Lung (tissue), 12 donors: Measurements from ENCODE around the gene PSMB5. TPM values are rescaled to one million over a fixed set of nuclear protein-coding genes. Genes with fewer than 3 reads are reported as not detected.

Source experiments
- ATAC-seq: fragments of 200-7000 bp; cut with Tn5 transposase; one replicate; pipeline ENCODE4 v1.9.1; 2020; ENCODE audit warnings: moderate number of reproducible peaks; ENCODE audit not compliant: insufficient read depth, low FRiP score
- DNase-seq, 3 donors: peaks; one replicate each; pipeline ENCODE4 v3.0.0-alpha.2; 2013 to 2017
- H3K27ac ChIP-seq, 2 donors: one replicate each; pipeline ENCODE4 v1.5.1; 2013; ENCODE audit warnings: mild to moderate bottlenecking in 2 of 2, moderate library complexity in 2 of 2, control low read depth in 1 of 2, inconsistent platforms in 1 of 2, low read depth in 1 of 2, low read length in 1 of 2
- H3K27me3 ChIP-seq, 3 donors: one replicate each; pipeline ENCODE4 v1.5.1; 2013; ENCODE audit warnings: low read length in 2 of 3; ENCODE audit not compliant: control insufficient read depth in 3 of 3, insufficient read depth in 3 of 3
- H3K36me3 ChIP-seq, 4 donors: one replicate each; pipeline ENCODE4 v1.5.1; 2013; ENCODE audit warnings: low read length in 4 of 4, mild to moderate bottlenecking in 1 of 4, moderate library complexity in 1 of 4; ENCODE audit not compliant: control insufficient read depth in 4 of 4, insufficient read depth in 4 of 4
- H3K4me1 ChIP-seq, 5 donors: one replicate each; pipeline ENCODE4 v1.5.1; 2013; ENCODE audit warnings: low read length in 5 of 5, mild to moderate bottlenecking in 2 of 5, moderate library complexity in 1 of 5; ENCODE audit not compliant: control insufficient read depth in 5 of 5, insufficient read depth in 5 of 5
- H3K4me3 ChIP-seq: one replicate; pipeline ENCODE4 v1.5.1; 2013; ENCODE audit warnings: mild to moderate bottlenecking, control low read depth, moderate library complexity
- H3K9ac ChIP-seq, 2 donors: one replicate each; pipeline ENCODE4 v1.5.1; 2013; ENCODE audit warnings: low read length in 2 of 2, control low read depth in 1 of 2; ENCODE audit not compliant: insufficient read depth in 1 of 2
- H3K9me3 ChIP-seq, 4 donors: one replicate each; pipeline ENCODE4 v1.5.1; 2013; ENCODE audit warnings: low read length in 3 of 4, mild to moderate bottlenecking in 1 of 4, moderate library complexity in 1 of 4; ENCODE audit not compliant: control insufficient read depth in 4 of 4, insufficient read depth in 3 of 4
- WGBS, 2 donors: extraction: QIAGEN DNeasy Blood & Tissue Kit; methylation state at CpG; one replicate each; pipeline ENCODE4 v1.1.7; 2013; 5-methylcytosine and 5-hydroxymethylcytosine counted together
- polyA plus RNA-seq, 2 donors: library from polyadenylated mRNA; stranded (reverse); fragments of 200-250 nt; gene quantifications; one replicate each; pipeline ENCODE4 v1.2.1, GENCODE V29; 2013
- total RNA-seq, 2 donors: library from RNA; depleted of rRNA in 1 of 2; stranded (reverse); fragments of >200 nt in 1 of 2; gene quantifications; one replicate each; pipeline ENCODE4 v1.2.1, GENCODE V29; 2014 to 2021
- TF ChIP-seq, protein P1 (sequence below): IDR thresholded peaks from 2 replicates; pipeline ENCODE4 v1.5.1; 2012; ENCODE audit warnings: mild to moderate bottlenecking; ENCODE audit errors: control extremely low read depth, extremely low read depth
- donor health status: control.
- donor health status: control.
- donor health status: Bipolar disorder and iron deficiency.
- donor health status: healthy.
- donor health status: DM: yes; HTN: yes; CAD: no.

PSMB5 gene
- total and polyA plus RNA-seq, 4 donors: 64.8 to 147 (median 101) TPM

- ATAC-seq: peak; percentile 16
Measured at GRCh38 chr14:22977684-22978486, 56.8 kb downstream of the PSMB5 start.

GRCh38 chr14:22977434-22977683 lies 57.3 kb downstream of the PSMB5 start:
- Histone ChIP-seq H3K27ac (peak overlapping the region; percentile 52 to 91), H3K9me3 (no peaks in the 10 kb centered on the region), H3K4me1 (peaks cover 0 to 39% (median 22%) of the 10 kb centered on the region in 5 donors), H3K9ac (peak overlapping the region; percentile 50 to 65), H3K36me3 (peaks cover 0 to 32% (median 11%) of the 10 kb centered on the region in 4 donors), H3K27me3 (no peaks in the 10 kb centered on the region), H3K4me3 (no peak overlapping the region)
- ATAC-seq (no peak), DNase-seq (no peak)
- TF ChIP-seq, protein P1, sequence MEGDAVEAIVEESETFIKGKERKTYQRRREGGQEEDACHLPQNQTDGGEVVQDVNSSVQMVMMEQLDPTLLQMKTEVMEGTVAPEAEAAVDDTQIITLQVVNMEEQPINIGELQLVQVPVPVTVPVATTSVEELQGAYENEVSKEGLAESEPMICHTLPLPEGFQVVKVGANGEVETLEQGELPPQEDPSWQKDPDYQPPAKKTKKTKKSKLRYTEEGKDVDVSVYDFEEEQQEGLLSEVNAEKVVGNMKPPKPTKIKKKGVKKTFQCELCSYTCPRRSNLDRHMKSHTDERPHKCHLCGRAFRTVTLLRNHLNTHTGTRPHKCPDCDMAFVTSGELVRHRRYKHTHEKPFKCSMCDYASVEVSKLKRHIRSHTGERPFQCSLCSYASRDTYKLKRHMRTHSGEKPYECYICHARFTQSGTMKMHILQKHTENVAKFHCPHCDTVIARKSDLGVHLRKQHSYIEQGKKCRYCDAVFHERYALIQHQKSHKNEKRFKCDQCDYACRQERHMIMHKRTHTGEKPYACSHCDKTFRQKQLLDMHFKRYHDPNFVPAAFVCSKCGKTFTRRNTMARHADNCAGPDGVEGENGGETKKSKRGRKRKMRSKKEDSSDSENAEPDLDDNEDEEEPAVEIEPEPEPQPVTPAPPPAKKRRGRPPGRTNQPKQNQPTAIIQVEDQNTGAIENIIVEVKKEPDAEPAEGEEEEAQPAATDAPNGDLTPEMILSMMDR: no peak

More at GRCh38 chr14:22977684-22978486, 56.8 kb downstream of the PSMB5 start:
- WGBS, 2 donors: 50 to 69% methylated on average over 8 of the region's 8 CpGs
- TF ChIP-seq, protein P1: no peak
- Histone ChIP-seq H3K27me3 (no peaks in the 10 kb centered on the region), H3K4me1 (peaks cover 0 to 40% (median 23%) of the 10 kb centered on the region in 5 donors), H3K9ac (peak overlapping the region; percentile 34 to 51), H3K36me3 (peaks cover 0 to 27% (median 9%) of the 10 kb centered on the region in 4 donors), H3K4me3 (no peak overlapping the region), H3K9me3 (no peaks in the 10 kb centered on the region), H3K27ac (peak overlapping the region; percentile 52 to 94)
- peak; percentile 70 to 83 (median 79) for DNase-seq

- no peaks in the 10 kb centered on the region for H3K27me3 ChIP-seq
- TF ChIP-seq, protein P1: no peak
- H3K36me3 ChIP-seq: peaks cover 0 to 33% (median 14%) of the 10 kb centered on the region in 4 donors
- ATAC-seq: no peak
- no peak overlapping the region for H3K4me3 ChIP-seq
- peak overlapping the region; percentile 50 to 65 for H3K9ac ChIP-seq
- no peaks in the 10 kb centered on the region for H3K9me3 ChIP-seq
- peak overlapping the region; percentile 52 to 91 for H3K27ac ChIP-seq
- WGBS, 2 donors: 32 to 40% methylated on average over 6 of the region's 6 CpGs
- DNase-seq: peak; percentile 65 to 84 (median 78)
- H3K4me1 ChIP-seq: peaks cover 0 to 39% (median 22%) of the 10 kb centered on the region in 5 donors
Measured at GRCh38 chr14:22976620-22977433, 57.9 kb downstream of the PSMB5 start.

Other genes starting within 250 kb of the PSMB5 start
- gene SLC7A7, start 219.5 kb downstream of the PSMB5 start, total RNA-seq: 10 to 100 TPM; 28.0 to 65.2 TPM
- 100 to 1,000 TPM in 1 of 2 donors, 10 to 100 TPM in 1; 31.2 to 113 TPM for gene SLC7A7, start 219.5 kb downstream of the PSMB5 start, polyA plus RNA-seq
- 100 to 1,000 TPM in 1 of 2 donors, 10 to 100 TPM in 1; 27.5 to 102 TPM for gene MRPL52, start 205.0 kb downstream of the PSMB5 start, total RNA-seq
- 100 to 1,000 TPM; 105 to 239 TPM for gene MRPL52, start 205.0 kb downstream of the PSMB5 start, polyA plus RNA-seq
- gene MMP14, start 198.3 kb downstream of the PSMB5 start, total RNA-seq: 100 to 1,000 TPM; 121 to 162 TPM
- 100 to 1,000 TPM; 125 to 144 TPM for gene MMP14, start 198.3 kb downstream of the PSMB5 start, polyA plus RNA-seq
- gene LRP10, start 163.2 kb downstream of the PSMB5 start, total RNA-seq: 100 to 1,000 TPM in 1 of 2 donors, 10 to 100 TPM in 1; 55.2 to 148 TPM
- gene LRP10, start 163.2 kb downstream of the PSMB5 start, polyA plus RNA-seq: 100 to 1,000 TPM in 1 of 2 donors, 10 to 100 TPM in 1; 25.7 to 133 TPM
- gene REM2, start 151.7 kb downstream of the PSMB5 start, total RNA-seq: under 1 TPM in 1 of 2 donors, not detected in 1; 0.92 TPM
- gene REM2, start 151.7 kb downstream of the PSMB5 start, polyA plus RNA-seq: under 1 TPM; 0.88 to 0.98 TPM
- gene RBM23, start 115.8 kb downstream of the PSMB5 start, total RNA-seq: 100 to 1,000 TPM in 1 of 2 donors, 10 to 100 TPM in 1; 85.3 to 104 TPM
- gene RBM23, start 115.8 kb downstream of the PSMB5 start, polyA plus RNA-seq: 10 to 100 TPM; 27.7 to 58.1 TPM
- gene PRMT5, start 105.5 kb downstream of the PSMB5 start, total RNA-seq: 10 to 100 TPM; 45.6 to 54.7 TPM
- 10 to 100 TPM; 19.2 to 56.5 TPM for gene PRMT5, start 105.5 kb downstream of the PSMB5 start, polyA plus RNA-seq
- 10 to 100 TPM; 47.2 to 49.0 TPM for gene HAUS4, start 77.8 kb downstream of the PSMB5 start, total RNA-seq
- gene HAUS4, start 77.8 kb downstream of the PSMB5 start, polyA plus RNA-seq: 10 to 100 TPM; 28.3 to 45.5 TPM
- 10 to 100 TPM; 33.8 to 34.2 TPM for gene AJUBA, start 52.3 kb downstream of the PSMB5 start, total RNA-seq
- 10 to 100 TPM in 1 of 2 donors, 1 to 10 TPM in 1; 7.2 to 23.7 TPM for gene AJUBA, start 52.3 kb downstream of the PSMB5 start, polyA plus RNA-seq
- 10 to 100 TPM; 10.3 to 14.9 TPM for gene C14orf93, start 24.8 kb downstream of the PSMB5 start, total RNA-seq
- gene C14orf93, start 24.8 kb downstream of the PSMB5 start, polyA plus RNA-seq: 1 to 10 TPM; 7.5 to 8.4 TPM
- gene PSMB11, start 7.3 kb upstream of the PSMB5 start, total RNA-seq: not detected
- gene PSMB11, start 7.3 kb upstream of the PSMB5 start, polyA plus RNA-seq: not detected
- 1 to 10 TPM; 4.2 to 4.6 TPM for gene CDH24, start 22.6 kb upstream of the PSMB5 start, total RNA-seq
- 1 to 10 TPM; 2.0 to 4.8 TPM for gene CDH24, start 22.6 kb upstream of the PSMB5 start, polyA plus RNA-seq
- 100 to 1,000 TPM; 125 to 154 TPM for gene ACIN1, start 60.2 kb upstream of the PSMB5 start, total RNA-seq
- gene ACIN1, start 60.2 kb upstream of the PSMB5 start, polyA plus RNA-seq: 100 to 1,000 TPM in 1 of 2 donors, 10 to 100 TPM in 1; 76.3 to 106 TPM
- gene C14orf119, start 60.6 kb upstream of the PSMB5 start, total RNA-seq: 10 to 100 TPM; 23.9 to 56.7 TPM
- gene C14orf119, start 60.6 kb upstream of the PSMB5 start, polyA plus RNA-seq: 10 to 100 TPM; 26.0 to 64.9 TPM
- gene CIROP, start 70.1 kb upstream of the PSMB5 start, total RNA-seq: not detected
- not detected for gene CIROP, start 70.1 kb upstream of the PSMB5 start, polyA plus RNA-seq
- gene CEBPE, start 84.4 kb upstream of the PSMB5 start, total RNA-seq: under 1 TPM in 1 of 2 donors, not detected in 1; 0.67 TPM
- 1 to 10 TPM in 1 of 2 donors, under 1 TPM in 1; 0.16 to 3.5 TPM for gene CEBPE, start 84.4 kb upstream of the PSMB5 start, polyA plus RNA-seq
- gene SLC7A8, start 148.8 kb upstream of the PSMB5 start, total RNA-seq: 10 to 100 TPM; 54.4 to 74.0 TPM
- gene SLC7A8, start 148.8 kb upstream of the PSMB5 start, polyA plus RNA-seq: 10 to 100 TPM; 28.1 to 29.5 TPM
- not detected for gene RNF212B, start 203.0 kb upstream of the PSMB5 start, total RNA-seq
- under 1 TPM in 1 of 2 donors, not detected in 1; 0.09 TPM for gene RNF212B, start 203.0 kb upstream of the PSMB5 start, polyA plus RNA-seq